ENCODE data around the gene RAMP3.
"Not testable (repeated sequence)": the region's sequence is repeated elsewhere in the genome, so short reads cannot be mapped to it uniquely, and the experiment has no call there.

Gene RAMP3

GRCh38 chr7:45157653-45158401, at the start of gene RAMP3:
TSS of gene RAMP3 (plus strand) at chr7:45157791. CDS start at chr7:45157829, 38 bp downstream.
- no peak for DNase-seq

- DNase-seq, result no peak
These were observed 48.7 kb upstream of the RAMP3 start for GRCh38 chr7:45108863-45109262.

- DNase-seq, result peak; percentile 90
These were observed 46.0 kb upstream of the RAMP3 start, which contains the start of gene TBRG4 for GRCh38 chr7:45111298-45112223. TSS of gene TBRG4 (minus strand) at chr7:45111697. CDS start at chr7:45109237, 2,460 bp downstream.

- DNase-seq, result no peak
These were observed 44.9 kb upstream of the RAMP3 start for GRCh38 chr7:45112648-45113047.

- not testable (repeated sequence) for DNase-seq
These were observed 43.3 kb upstream of the RAMP3 start for GRCh38 chr7:45114257-45114656.

GRCh38 chr7:45114926-45115325, 42.7 kb upstream of the RAMP3 start:
- DNase-seq, result no peak

GRCh38 chr7:45116048-45116447, 41.5 kb upstream of the RAMP3 start:
- no peak for DNase-seq

GRCh38 chr7:45117582-45117981, 40.0 kb upstream of the RAMP3 start:
- no peak for DNase-seq

GRCh38 chr7:45118292-45118691, 39.3 kb upstream of the RAMP3 start:
- DNase-seq, result no peak

GRCh38 chr7:45118889-45119331, 38.7 kb upstream of the RAMP3 start:
- no peak for DNase-seq

GRCh38 chr7:45119550-45119949, 38.0 kb upstream of the RAMP3 start:
- no peak for DNase-seq

- DNase-seq, result no peak
These were observed 34.4 kb upstream of the RAMP3 start for GRCh38 chr7:45122975-45123860.

- DNase-seq, result no peak
These were observed 33.5 kb upstream of the RAMP3 start for GRCh38 chr7:45123913-45124710.

- DNase-seq, result no peak
These were observed 32.2 kb upstream of the RAMP3 start for GRCh38 chr7:45125193-45125904.

- DNase-seq, result no peak
These were observed 31.4 kb upstream of the RAMP3 start for GRCh38 chr7:45126201-45126600.

GRCh38 chr7:45126920-45127319, 30.7 kb upstream of the RAMP3 start:
- DNase-seq, result no peak

- no peak for DNase-seq
These were observed 28.3 kb upstream of the RAMP3 start for GRCh38 chr7:45129181-45129800.

GRCh38 chr7:45129906-45130305, 27.7 kb upstream of the RAMP3 start:
- no peak for DNase-seq

GRCh38 chr7:45130910-45131309, 26.7 kb upstream of the RAMP3 start:
- DNase-seq, result no peak

GRCh38 chr7:45131891-45132290, 25.7 kb upstream of the RAMP3 start:
- no peak for DNase-seq

All from NCI-H1694 (cell line).